Activated CD8-positive, alpha-beta memory T cell treated with anti-CD3 and anti-CD28 coated beads, Interleukin-2, amount 50 U/mL, for 48 hours (primary cell): ENCODE measurements around the gene ANXA5.
"Not testable (repeated sequence)": the region's sequence is repeated elsewhere in the genome, so short reads cannot be mapped to it uniquely, and the experiment has no call there.

ENCODE experiments used
- DNase-seq: peaks from one replicate; pipeline ENCODE4 v3.0.0-alpha.2; 2020

ANXA5 gene

DNA sequence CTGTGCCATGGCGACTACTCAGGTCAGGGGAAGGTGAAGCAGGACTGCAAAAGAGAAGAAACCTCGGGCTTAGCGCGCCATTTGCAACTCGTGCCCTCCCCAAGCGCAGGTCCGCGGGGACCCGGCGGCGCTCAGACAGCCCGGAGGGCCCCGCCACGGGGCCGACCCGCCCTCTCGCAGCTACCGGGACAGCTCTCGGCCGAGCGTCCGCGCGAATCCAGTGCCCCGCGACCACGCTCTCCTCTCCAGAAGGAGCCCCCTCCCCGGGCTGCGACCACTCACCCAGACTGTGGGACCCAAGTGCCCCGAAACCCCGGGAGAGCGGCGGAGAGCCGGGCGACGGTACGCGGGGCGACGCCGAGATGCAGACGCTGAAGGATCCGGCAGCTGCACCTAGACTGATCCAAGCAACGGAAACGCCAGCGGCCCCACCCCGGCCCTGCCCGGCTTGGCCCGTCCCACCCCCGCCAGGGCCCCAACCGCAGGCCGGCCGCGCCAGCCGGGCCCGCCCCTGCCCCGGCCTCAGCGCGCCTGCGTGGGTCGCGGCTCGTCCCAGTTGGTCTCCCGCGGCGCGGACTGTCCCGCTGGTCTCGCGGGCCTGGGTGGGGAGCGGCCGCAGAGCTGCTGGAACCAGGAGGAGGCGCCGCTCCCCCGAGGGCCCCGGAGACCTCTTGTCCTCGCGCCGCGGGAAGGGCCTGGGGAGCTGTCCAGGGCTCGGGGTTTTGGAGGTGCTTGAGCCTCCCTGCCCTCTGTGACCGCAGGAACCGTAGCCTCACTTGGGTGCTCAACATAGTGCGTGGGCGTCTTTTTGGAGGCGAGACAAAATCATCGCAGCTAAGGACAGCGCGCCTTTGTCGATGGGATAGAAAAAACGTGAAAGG, at the start of gene ANXA5:
Gene ANXA5, minus strand, starts transcription at position 400 of the 881 bp plus-strand sequence. Its CDS starts 391 bp downstream, at position 9.
- DNase-seq = peak; percentile 87

- no peak for DNase-seq
Observed at GRCh38 chr4:121742794-121743193, 46.0 kb upstream of the ANXA5 start.

DNA sequence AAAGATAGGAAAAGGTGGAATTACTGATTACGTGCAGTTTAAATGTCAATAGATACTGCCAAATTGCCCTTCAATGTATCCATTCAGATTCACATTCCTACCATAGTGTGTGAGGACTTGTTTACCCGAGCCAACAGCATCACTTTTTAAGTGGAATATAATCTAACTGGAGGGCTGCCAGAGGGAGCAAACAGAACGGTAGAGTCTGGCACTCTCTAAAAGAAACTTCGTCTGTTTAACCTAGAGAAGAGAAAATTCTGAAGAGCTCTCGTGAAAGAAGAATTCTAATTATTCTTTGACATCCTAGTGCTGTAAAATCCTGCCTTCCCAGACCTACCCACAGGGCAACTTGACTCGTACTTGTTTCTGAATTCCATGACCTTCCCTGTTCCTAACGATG, 45.0 kb upstream of the ANXA5 start:
- no peak for DNase-seq

- no peak for DNase-seq
Observed at GRCh38 chr4:121740796-121741409, 44.1 kb upstream of the ANXA5 start.

GRCh38 chr4:121739575-121739974, 42.8 kb upstream of the ANXA5 start:
- no peak for DNase-seq

- no peak for DNase-seq
Observed at GRCh38 chr4:121738780-121739535, 42.2 kb upstream of the ANXA5 start.

GRCh38 chr4:121737846-121738554, 41.2 kb upstream of the ANXA5 start:
- DNase-seq = no peak

DNA sequence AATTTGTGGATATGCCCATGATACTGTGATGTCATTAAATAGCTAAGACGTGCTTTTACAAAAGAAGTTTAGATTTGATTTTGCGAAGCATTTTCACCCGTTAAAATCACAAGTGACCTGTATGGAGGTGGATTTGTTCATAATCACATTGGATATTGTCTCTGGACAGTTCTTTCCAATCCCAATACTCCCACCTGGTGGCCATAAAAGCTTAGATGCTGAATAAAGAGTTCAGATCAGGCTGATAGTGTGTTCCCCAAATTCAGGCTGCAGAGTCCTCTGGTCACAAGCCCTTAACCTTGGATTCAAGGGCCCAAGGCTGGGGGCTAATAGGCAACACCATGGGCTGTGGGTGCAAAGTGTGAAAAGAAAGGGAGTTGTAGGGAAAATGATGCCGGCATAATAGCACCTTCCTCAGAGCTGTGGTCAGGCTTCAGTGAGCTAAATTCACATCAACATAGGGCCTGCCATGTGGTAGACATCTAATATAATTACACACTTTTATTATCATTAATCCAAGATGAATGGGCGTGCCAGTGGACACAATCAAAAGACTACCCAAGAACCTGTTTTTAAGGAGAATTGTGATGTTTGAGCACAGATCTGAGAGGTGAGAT, 40.1 kb upstream of the ANXA5 start:
- DNase-seq = no peak

DNA sequence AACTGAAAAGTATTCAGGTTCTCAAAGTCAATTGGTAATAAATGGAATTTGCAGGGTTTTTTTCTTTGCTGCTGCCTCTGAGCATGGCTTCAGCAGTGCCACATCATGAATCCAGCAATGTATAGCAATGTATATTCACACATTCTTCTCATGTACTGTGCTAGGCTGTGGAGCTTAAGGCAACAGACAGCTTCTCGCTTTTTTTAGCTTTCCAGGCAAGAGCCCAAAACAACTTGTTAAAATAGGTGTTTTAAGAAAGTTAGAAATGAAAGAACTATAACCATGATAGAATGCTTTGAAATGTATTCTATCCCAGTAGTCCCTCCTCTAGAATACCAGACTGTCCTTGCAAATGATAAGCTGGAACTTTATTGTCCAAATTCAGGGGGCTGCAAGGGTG, 37.8 kb upstream of the ANXA5 start:
- DNase-seq = no peak

DNA sequence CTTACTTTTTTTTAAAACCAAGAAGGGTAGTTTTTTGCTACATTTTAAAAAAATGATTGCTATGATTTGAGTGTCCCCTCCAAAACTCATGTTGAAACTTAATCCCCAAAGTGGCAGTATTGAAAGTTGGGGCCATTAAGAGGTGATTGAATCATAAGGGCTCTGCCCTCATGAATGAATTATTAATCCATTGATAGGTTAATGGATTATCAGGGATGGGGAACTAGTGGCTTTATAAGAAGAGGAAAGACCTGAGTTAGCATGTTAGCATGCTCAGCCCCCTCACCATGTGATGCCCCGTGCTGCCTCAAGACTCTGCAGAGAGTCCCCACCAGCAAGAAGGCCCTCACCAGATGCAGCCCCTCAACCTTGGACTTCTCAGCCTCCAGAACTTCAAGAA, 37.2 kb upstream of the ANXA5 start:
- DNase-seq = no peak

GRCh38 chr4:121729753-121730152, 33.0 kb upstream of the ANXA5 start:
- DNase-seq = not testable (repeated sequence)

- no peak for DNase-seq
Observed at GRCh38 chr4:121728798-121729226, 32.0 kb upstream of the ANXA5 start.

DNA sequence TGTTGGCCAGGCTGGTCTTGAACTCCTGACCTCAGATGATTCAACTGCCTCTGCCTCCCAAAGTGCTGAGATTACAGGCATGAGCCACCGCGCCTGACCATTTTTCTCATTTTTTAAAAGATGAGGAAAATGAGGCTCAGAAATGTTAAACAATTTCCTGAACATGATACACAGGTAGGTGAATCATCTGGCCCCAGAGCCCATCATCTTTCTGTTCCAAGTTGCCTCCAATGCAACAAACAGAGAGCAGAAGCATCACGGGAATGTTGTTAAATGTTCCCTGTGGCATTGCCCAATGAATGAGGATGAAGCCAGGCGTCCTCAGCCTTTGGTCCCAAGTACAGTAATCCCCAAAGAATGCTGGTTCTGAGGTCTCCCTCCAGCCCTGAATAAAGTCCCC, 31.3 kb upstream of the ANXA5 start:
- DNase-seq = no peak

GRCh38 chr4:121726642-121727268, 30.0 kb upstream of the ANXA5 start:
- DNase-seq = no peak

- no peak for DNase-seq
Observed at GRCh38 chr4:121724671-121725070, 27.9 kb upstream of the ANXA5 start.

- no peak for DNase-seq
Observed at GRCh38 chr4:121721700-121722099, 24.9 kb upstream of the ANXA5 start.

DNA sequence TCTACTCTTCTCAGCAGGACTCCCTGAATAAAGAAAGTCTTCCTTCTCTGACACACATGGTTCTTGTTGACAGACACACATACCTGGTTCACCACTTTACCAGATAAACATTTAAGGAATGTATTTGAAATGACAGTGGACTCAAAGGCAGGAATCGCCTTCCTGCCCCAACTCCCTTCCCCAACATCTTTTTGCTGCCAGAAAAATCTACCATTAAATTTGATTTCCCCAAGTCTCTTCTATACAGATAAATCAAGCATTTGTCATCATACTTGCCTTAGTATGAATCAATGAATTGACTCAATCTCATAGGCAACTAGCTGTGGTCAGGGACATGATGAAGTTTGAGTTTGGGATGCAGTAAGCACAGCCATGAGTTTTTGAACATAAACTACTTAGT, 23.3 kb upstream of the ANXA5 start:
- DNase-seq = no peak

- DNase-seq = no peak
Observed at GRCh38 chr4:121717680-121718237, 21.0 kb upstream of the ANXA5 start.

- no peak for DNase-seq
Observed at GRCh38 chr4:121714548-121714947, 17.8 kb upstream of the ANXA5 start.

DNA sequence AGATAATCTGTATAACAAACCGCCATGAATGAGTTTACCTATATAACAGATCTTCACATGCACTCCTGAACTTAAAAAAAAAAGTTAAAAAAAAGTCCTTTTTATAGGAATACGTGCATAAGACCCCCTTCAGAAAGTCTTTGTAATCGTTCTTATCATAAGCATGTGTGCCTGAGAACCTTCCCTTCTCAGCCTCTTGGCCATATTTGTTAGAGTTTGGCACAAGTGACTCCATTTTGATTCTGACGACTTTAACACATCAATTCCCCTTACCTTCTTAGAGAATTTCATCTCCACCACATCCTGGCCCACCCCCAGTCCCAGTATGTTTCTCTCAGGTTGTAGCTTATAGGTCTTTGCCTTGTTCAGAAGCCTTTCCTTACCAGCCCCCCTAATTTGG, 16.0 kb upstream of the ANXA5 start:
- no peak for DNase-seq

DNA sequence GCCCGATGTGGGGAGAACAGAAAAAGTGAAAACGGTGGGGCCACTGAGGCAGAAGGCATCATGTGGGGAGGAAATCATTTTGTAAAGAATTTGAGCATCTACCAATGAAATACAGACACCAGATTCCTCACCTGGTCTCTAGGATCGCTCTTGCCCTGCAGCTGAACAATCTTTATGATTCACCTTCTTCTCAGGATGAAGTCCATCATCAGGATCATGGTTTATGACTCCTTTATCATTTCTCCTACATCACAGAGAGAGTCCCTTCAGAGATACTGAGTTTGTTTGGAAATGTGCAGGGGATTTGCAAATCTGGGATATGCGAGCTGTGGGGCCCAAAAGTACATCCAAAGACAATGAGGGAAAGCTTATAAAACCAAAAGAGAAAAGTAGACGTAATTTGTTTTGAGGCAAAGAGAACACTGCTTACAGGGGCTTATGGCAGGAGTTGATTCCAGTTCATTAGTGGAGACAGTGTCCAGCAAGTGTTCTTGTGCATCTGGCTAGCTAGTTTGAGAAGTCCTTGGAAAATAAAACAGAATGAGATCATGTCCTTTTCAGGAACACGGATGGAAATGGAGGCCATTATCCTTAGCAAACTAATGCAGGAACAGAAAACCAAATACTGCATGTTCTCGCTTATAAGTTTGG, 15.3 kb upstream of the ANXA5 start:
- no peak for DNase-seq
